HUES6 (cell line): Measurements from ENCODE around the gene HAUS7.

Experiments used
- H3K27ac ChIP-seq: 2 replicates; pipeline ENCODE4 v1.7.0; 2013; ENCODE audit warnings: low read depth, mild to moderate bottlenecking, low read length, inconsistent platforms
- H3K27me3 ChIP-seq: 2 replicates; pipeline ENCODE4 v1.6.1; 2013; ENCODE audit warnings: low read length; ENCODE audit not compliant: control insufficient read depth, insufficient read depth
- H3K36me3 ChIP-seq: 2 replicates; pipeline ENCODE4 v1.6.1; 2013; ENCODE audit warnings: low read length; ENCODE audit not compliant: control insufficient read depth, insufficient read depth
- H3K4me1 ChIP-seq: 2 replicates; pipeline ENCODE4 v1.6.1; 2013; ENCODE audit warnings: low read length; ENCODE audit not compliant: control insufficient read depth, insufficient read depth
- H3K4me3 ChIP-seq: 2 replicates; pipeline ENCODE4 v1.5.1; 2013; ENCODE audit warnings: low read depth, low read length
- H3K9ac ChIP-seq: one replicate; pipeline ENCODE4 v1.6.1; 2013; ENCODE audit warnings: mild to moderate bottlenecking, low read length
- H3K9me3 ChIP-seq: 2 replicates; pipeline ENCODE4 v1.6.1; 2013; ENCODE audit warnings: low read depth, low read length; ENCODE audit not compliant: control insufficient read depth, insufficient read depth

The HAUS7 gene

DNA sequence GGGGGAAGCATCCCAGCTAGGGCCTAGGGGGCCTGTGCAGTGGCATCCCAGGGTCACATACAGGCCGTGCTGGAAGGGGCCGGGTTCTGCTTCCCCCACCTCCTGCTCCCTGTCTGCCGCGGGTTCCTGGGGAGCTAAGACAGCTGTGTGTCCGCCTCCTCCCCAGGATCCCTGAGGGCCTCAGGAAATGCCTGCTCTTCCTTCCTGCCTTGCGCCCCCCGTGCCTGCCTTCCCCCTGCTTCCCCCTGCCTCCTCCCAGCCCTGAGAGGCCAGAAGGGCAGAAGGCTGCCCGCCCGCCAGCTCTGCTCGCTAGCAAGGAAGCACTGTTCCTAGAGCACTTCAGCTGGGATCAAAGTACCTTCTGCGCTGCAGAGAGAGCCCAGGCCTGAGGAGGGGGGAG, 21.5 kb upstream of the HAUS7 start:
- H3K27ac ChIP-seq: no peak overlapping the region
- H3K9ac ChIP-seq: no peak overlapping the region
- H3K36me3 ChIP-seq: no peaks in the 10 kb centered on the region
- H3K9me3 ChIP-seq: peaks cover 15% of the 10 kb centered on the region; the same call in 1 of the 2 replicates
- H3K4me3 ChIP-seq: no peak overlapping the region
- peaks cover 35% of the 10 kb centered on the region; the same call in 1 of the 2 replicates for H3K4me1 ChIP-seq
- peaks cover 3% of the 10 kb centered on the region; the same call in 1 of the 2 replicates for H3K27me3 ChIP-seq

DNA sequence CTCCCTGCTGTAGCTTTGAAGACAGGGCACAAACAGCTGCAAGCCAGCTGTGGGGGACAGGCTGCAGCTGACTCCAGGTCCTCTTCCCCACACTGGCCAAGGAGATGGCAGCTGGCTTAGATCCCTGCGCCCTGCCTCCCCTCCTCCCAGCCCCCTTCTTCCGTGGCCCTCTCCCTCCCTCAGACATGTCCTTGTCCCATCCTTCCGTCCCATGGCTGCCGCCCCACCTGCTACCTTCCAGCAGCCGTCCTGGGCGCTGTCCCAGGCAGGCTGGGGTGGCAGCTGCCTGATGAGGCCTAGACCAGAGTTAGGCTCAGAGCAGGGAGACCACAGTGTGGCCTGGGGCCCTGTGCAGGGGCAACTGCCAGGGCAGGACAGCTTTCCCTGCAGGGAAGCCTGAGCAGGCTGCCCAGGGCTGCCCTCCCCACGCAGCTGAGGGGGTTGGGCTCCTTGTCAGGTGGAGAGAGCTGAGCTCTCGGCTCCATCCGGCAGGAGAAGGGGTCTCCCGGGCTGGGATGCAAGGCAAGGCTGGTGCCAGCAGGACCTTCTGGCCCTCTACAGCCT, 21.1 kb upstream of the HAUS7 start:
- Histone ChIP-seq H3K9ac (no peak overlapping the region), H3K27me3 (peaks cover 3% of the 10 kb centered on the region; the same call in 1 of the 2 replicates), H3K4me3 (no peak overlapping the region), H3K4me1 (peaks cover 35% of the 10 kb centered on the region; the same call in 1 of the 2 replicates), H3K9me3 (peaks cover 19% of the 10 kb centered on the region; the same call in 1 of the 2 replicates), H3K27ac (no peak overlapping the region), H3K36me3 (no peaks in the 10 kb centered on the region)

DNA sequence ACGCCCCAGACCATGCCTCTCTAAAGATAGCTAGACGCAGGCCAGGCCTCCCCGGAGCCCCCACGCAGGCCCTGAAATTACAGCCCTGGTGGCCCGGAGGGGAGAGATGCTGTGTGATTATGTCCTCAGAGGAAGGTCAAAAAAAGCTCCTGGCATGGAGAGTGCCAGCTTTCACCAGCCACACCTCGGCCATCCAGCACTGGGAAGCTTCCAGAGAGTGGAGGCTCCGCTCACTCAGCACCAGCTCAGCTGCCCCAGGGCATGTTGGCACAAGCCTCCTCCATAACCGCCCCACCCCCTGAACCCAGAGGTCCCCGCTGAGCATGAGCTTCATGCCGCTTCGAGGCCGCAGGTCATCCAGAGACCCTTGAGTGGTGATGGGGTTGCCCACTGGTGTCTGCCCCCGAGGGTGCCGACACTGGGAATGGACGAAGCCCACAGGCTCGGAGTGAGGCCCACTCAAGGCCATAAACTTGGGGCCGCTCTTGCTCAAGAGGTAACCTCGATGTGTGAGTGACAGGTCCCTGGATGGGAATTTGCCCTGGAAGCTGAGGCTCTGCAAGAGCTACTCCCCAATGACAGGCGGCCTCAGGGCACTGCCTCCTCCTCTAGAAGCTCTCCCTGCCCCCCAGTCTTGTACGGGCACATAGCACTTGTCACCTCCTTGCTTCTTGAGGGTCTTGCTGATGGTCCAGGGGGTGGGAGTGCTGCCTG, 20.0 kb upstream of the HAUS7 start:
- peaks cover 3% of the 10 kb centered on the region; the same call in 1 of the 2 replicates for H3K27me3 ChIP-seq
- no peak overlapping the region for H3K27ac ChIP-seq
- no peak overlapping the region for H3K9ac ChIP-seq
- peaks cover 23% of the 10 kb centered on the region; the same call in 1 of the 2 replicates for H3K9me3 ChIP-seq
- H3K4me3 ChIP-seq: no peak overlapping the region
- H3K36me3 ChIP-seq: no peaks in the 10 kb centered on the region
- peaks cover 33% of the 10 kb centered on the region; the same call in 1 of the 2 replicates for H3K4me1 ChIP-seq

DNA sequence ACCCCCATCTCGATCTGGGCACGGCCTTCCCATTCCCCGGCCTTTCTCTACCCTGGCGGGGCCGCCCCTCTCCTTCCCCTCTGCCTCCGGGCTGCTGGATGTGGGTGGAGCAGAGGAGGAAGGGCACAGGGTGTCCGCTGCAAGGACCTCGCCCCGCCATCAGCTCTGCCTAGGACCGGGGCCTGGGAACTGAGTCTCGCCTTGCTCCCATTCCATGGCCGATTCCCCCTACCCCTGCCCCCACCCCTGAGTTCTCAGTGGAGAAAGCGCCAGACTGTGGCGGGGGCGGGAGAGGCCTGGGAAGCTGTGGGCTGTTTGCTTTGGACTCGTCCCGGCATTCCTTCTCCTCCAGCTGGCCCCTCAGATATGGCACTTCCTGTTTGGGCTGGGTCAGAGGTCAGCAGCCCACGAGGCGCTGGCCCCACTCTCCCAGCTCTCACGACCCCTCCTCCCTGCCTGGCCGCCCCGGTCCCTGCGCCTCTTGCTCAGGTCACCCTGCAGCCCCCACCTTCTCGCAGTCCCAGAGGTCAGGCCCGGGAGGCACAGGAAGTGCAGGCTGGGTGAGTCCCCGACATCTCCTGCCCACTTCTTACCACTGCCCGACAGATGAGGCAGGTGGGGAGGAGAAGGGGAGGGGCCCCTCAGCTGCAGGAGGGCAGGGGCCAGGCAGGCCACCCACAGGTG, 18.0 kb upstream of the HAUS7 start:
- Histone ChIP-seq H3K4me3 (no peak overlapping the region), H3K27ac (no peak overlapping the region; the same call in 1 of the 2 replicates), H3K9me3 (peaks cover 28% of the 10 kb centered on the region; the same call in 1 of the 2 replicates), H3K27me3 (no peaks in the 10 kb centered on the region), H3K9ac (no peak overlapping the region), H3K4me1 (peaks cover 19% of the 10 kb centered on the region; the same call in 1 of the 2 replicates), H3K36me3 (no peaks in the 10 kb centered on the region)

DNA sequence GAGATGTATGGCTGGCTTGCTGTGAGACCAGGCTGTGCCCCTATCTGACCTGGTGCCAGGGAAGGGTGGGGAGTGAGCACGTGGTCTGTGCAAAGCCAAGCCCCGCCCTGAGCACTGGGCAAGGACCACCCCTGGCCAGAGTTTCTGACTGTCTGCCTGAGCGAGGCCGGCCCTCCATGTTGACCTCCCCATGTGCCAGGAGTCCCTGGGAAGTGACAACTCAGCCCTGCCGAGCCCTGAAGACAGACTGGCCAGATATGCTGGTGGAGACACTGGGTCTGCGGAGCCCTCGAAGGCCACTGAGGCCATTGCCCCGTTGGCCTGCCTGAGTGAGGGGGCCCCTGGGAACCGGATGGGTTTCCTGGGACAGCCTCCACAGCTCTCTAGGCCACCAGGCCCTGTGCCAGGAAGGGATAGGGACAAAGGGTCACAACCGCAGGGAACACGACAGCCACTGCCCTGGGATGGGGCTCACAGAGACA, 17.3 kb upstream of the HAUS7 start:
- Histone ChIP-seq H3K27ac (no peak overlapping the region), H3K36me3 (no peaks in the 10 kb centered on the region), H3K9ac (peak overlapping the region; percentile 30), H3K4me1 (peaks cover 19% of the 10 kb centered on the region; the same call in 1 of the 2 replicates), H3K4me3 (no peak overlapping the region), H3K9me3 (peaks cover 32% of the 10 kb centered on the region; the same call in 1 of the 2 replicates), H3K27me3 (no peaks in the 10 kb centered on the region)

DNA sequence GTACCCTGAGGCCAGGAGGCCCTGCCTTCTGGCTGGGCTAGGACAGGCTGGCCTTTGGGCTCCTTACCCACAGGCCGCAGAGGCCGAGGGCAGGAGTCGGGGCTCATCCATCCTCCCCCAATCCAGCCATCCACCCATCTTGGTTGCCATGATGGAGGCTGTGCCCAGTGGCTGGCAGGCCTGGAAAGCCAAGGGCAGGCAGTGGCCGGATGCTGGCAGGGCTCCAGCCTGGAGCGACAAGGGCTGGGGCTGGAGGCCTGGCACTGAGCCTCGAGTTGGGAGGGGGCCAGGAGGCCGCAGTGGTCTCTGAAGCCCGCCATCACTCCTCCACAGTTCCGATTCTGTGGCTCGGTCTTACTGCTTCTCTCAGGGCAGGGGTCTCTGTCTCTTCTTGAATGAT, 15.8 kb upstream of the HAUS7 start:
- no peaks in the 10 kb centered on the region for H3K36me3 ChIP-seq
- no peak overlapping the region for H3K4me3 ChIP-seq
- no peak overlapping the region for H3K9ac ChIP-seq
- peaks cover 39% of the 10 kb centered on the region; the same call in 1 of the 2 replicates for H3K9me3 ChIP-seq
- no peak overlapping the region for H3K27ac ChIP-seq
- no peaks in the 10 kb centered on the region for H3K27me3 ChIP-seq
- H3K4me1 ChIP-seq: peaks cover 10% of the 10 kb centered on the region; the same call in 1 of the 2 replicates

DNA sequence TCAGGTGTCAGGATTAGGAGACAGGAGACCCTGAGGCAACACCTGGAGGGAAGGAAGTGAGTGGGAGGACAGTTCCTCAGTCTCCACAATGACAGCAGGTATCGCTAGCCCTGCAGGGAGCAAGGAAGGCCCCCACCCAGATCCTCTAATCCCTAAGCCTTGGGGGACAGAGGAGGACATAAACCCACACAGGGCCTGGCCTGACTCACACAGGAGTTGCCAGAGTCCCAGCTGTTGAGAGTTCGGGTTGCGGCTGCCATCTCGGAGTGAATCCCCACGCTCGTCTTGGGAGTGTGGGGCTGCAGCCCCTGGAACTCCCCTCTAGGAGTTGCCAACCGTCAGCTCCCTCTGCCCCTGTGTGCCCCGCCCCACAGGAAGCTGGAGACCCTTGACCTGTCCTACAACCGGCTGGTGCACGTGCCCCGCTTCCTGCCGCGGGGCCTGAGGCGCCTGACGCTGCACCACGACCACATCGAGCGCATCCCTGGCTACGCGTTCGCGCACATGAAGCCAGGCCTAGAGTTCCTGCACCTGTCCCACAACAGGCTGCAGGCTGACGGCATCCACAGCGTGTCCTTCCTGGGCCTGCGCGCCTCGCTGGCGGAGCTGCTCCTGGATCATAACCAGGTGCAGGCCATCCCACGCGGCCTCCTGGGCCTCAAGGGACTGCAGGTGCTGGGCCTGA, 15.2 kb upstream of the HAUS7 start:
- H3K36me3 ChIP-seq: no peaks in the 10 kb centered on the region
- no peak overlapping the region for H3K27ac ChIP-seq
- H3K9ac ChIP-seq: no peak overlapping the region
- no peaks in the 10 kb centered on the region for H3K27me3 ChIP-seq
- no peak overlapping the region for H3K4me3 ChIP-seq
- peaks cover 6% of the 10 kb centered on the region; the same call in 1 of the 2 replicates for H3K4me1 ChIP-seq
- H3K9me3 ChIP-seq: peaks cover 38% of the 10 kb centered on the region; the same call in 1 of the 2 replicates

DNA sequence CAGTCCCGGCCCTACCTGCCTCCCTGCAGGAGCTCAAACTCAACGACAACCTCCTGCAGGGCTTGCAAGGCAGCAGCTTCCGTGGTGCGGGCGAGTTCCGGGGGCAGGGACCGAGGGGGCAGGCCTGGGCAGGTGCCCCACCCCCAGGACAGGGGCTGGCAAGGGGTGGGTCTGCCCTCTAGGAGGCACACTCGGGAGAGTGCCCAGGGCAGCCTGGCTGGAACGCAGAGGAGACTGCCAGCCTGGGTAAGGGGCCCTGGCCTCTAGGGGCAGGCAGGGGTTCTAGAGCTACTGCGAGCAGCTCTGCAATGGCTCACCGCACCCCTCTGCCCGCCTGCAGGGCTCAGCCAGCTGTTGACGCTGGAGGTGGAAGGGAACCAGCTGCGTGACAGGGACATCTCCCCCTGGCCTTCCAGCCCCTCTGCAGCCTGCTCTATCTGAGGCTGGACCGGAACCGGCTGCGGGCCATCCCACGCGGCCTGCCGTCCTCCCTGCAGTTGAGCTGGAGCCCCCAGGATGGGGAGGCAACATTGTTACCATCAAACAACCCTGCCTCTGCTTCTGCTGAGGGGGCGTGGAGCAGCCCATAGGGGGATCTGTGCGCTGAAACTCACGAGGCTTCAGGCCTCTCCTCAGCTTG, 12.1 kb upstream of the HAUS7 start:
- no peak overlapping the region for H3K4me3 ChIP-seq
- no peak overlapping the region for H3K27ac ChIP-seq
- peaks cover 9% of the 10 kb centered on the region; the same call in 1 of the 2 replicates for H3K4me1 ChIP-seq
- H3K27me3 ChIP-seq: no peaks in the 10 kb centered on the region
- no peaks in the 10 kb centered on the region for H3K36me3 ChIP-seq
- no peak overlapping the region for H3K9ac ChIP-seq
- peaks cover 30% of the 10 kb centered on the region; the same call in 1 of the 2 replicates for H3K9me3 ChIP-seq

DNA sequence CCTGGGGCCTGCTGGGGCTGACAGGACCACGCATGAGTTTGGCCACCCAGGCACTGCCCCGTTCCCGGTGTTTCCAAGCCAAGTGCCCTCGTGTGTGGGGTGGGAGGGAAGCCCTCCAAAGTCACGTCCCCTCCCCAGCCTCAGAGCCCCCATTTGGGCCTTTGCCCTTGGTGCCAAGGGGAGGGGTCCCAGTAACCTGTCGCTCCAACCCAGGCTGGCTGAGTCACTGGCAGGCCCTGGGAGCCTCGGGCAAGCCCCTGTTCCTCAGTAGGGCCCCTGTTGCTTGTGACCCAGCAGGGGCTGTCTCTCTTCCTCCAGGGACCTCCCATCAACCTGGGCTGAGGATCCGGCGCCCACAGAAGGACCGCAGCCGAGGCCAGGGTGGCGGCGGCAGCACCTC, 10.7 kb upstream of the HAUS7 start:
- no peak overlapping the region for H3K27ac ChIP-seq
- H3K9ac ChIP-seq: no peak overlapping the region
- H3K4me3 ChIP-seq: no peak overlapping the region
- H3K36me3 ChIP-seq: no peaks in the 10 kb centered on the region
- peaks cover 23% of the 10 kb centered on the region; the same call in 1 of the 2 replicates for H3K4me1 ChIP-seq
- peaks cover 5% of the 10 kb centered on the region for H3K27me3 ChIP-seq
- peaks cover 26% of the 10 kb centered on the region; the same call in 1 of the 2 replicates for H3K9me3 ChIP-seq

DNA sequence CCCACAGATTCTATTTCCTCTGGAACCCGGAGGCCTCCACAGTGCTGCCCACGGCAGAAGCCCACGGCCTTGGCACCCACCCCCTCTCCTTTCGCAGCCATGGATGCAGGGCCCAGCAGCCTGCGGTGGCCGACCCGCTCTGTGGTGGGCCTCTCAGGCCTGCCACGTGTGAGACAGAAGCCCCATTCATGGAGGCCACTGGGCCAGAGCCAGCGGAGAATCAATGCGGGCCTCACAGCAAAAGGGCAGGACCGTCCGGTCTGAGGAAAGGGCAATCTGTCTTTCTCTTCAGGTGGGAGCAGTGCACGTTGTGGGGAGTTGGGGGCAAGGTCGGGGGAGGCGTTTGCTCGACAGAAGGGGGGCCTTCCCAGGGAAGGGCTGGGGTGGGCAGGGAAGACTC, 8.4 kb upstream of the HAUS7 start:
- Histone ChIP-seq H3K27me3 (peaks cover 23% of the 10 kb centered on the region), H3K4me3 (no peak overlapping the region), H3K9me3 (peaks cover 18% of the 10 kb centered on the region; the same call in 1 of the 2 replicates), H3K9ac (no peak overlapping the region), H3K36me3 (no peaks in the 10 kb centered on the region), H3K27ac (no peak overlapping the region), H3K4me1 (peaks cover 33% of the 10 kb centered on the region; the same call in 1 of the 2 replicates)
